HepG2 (cell line): ENCODE data around the gene NUTF2. TPM values are rescaled to one million over a fixed set of nuclear protein-coding genes. Genes with fewer than 3 reads are reported as not detected.

Experiments
- CHD2 ChIP-seq: IDR thresholded peaks from 2 replicates; pipeline ENCODE4 v1.6.1; 2011; ENCODE audit warnings: low read depth, low read length, improper control_type of control experiment
- DBP ChIP-seq: sonication (generic); formaldehyde crosslinking; IDR thresholded peaks from 2 replicates; pipeline ENCODE4 v1.4.0; 2020; ENCODE audit warnings: missing genetic modification reagents; ENCODE audit errors: not compliant biosample characterization
- ELF1 ChIP-seq: sonication (generic); formaldehyde crosslinking; IDR thresholded peaks from 2 replicates; pipeline ENCODE4 v1.4.0; 2020; ENCODE audit warnings: missing genetic modification reagents
- GZF1 ChIP-seq: sonication (generic); formaldehyde crosslinking; IDR thresholded peaks from 2 replicates; pipeline ENCODE4 v1.5.1; 2020; ENCODE audit warnings: mild to moderate bottlenecking, missing genetic modification reagents
- HCFC1 ChIP-seq: fragments of 150-350 bp; IDR thresholded peaks from 2 replicates; pipeline ENCODE4 v1.6.1; 2014; ENCODE audit warnings: low read depth, low read length
- HNRNPL ChIP-seq: fragments of 200-400 bp; formaldehyde crosslinking; IDR thresholded peaks from 2 replicates; pipeline ENCODE4 v1.6.1; 2017; ENCODE audit warnings: mild to moderate bottlenecking, low read depth, low read length
- HOXA9 ChIP-seq: sonication (generic); formaldehyde crosslinking; IDR thresholded peaks from 2 replicates; pipeline ENCODE4 v1.8.1; 2022; ENCODE audit warnings: missing genetic modification reagents, mild to moderate bottlenecking, moderate library complexity, borderline replicate concordance
- KAT7 ChIP-seq: IDR thresholded peaks from 2 replicates; pipeline ENCODE4 v1.6.1; 2018; ENCODE audit warnings: borderline replicate concordance, missing compliant biosample characterization
- NFIB ChIP-seq: sonication (generic); formaldehyde crosslinking; IDR thresholded peaks from 2 replicates; pipeline ENCODE4 v1.9.0; 2021; ENCODE audit warnings: missing genetic modification reagents, mild to moderate bottlenecking, borderline replicate concordance
- ONECUT2 ChIP-seq: sonication (generic); formaldehyde crosslinking; IDR thresholded peaks from 2 replicates; pipeline ENCODE4 v1.4.0; 2020; ENCODE audit warnings: missing genetic modification reagents
- POGK ChIP-seq: sonication (generic); formaldehyde crosslinking; conservative IDR thresholded peaks from 2 replicates; pipeline ENCODE4 v1.8.0; 2022; ENCODE audit warnings: mild to moderate bottlenecking, moderate library complexity, missing genetic modification reagents
- SNAPC5 ChIP-seq: sonication (generic); formaldehyde crosslinking; IDR thresholded peaks from 2 replicates; pipeline ENCODE4 v1.8.1; 2023; ENCODE audit warnings: mild to moderate bottlenecking, missing genetic modification reagents, borderline replicate concordance
- SOX5 ChIP-seq: IDR thresholded peaks from 2 replicates; pipeline ENCODE4 v1.6.1; 2016; ENCODE audit warnings: borderline replicate concordance
- ZNF12 ChIP-seq: sonication (generic); formaldehyde crosslinking; IDR thresholded peaks from 2 replicates; pipeline ENCODE4 v1.5.0; 2020; ENCODE audit warnings: missing genetic modification reagents
- ZNF326 ChIP-seq: sonication (generic); formaldehyde crosslinking; IDR thresholded peaks from 2 replicates; pipeline ENCODE4 v1.4.0; 2020; ENCODE audit warnings: missing genetic modification reagents, borderline replicate concordance
- ZNF496 ChIP-seq: sonication (generic); formaldehyde crosslinking; IDR thresholded peaks from 2 replicates; pipeline ENCODE4 v1.8.1; 2023; ENCODE audit warnings: mild to moderate bottlenecking, moderate library complexity, missing genetic modification reagents; ENCODE audit not compliant: insufficient replicate concordance
- ZNF629 ChIP-seq: sonication (generic); formaldehyde crosslinking; conservative IDR thresholded peaks from 2 replicates; pipeline ENCODE4 v1.5.0; 2020; ENCODE audit warnings: missing genetic modification reagents
- ZNF773 ChIP-seq: sonication (generic); formaldehyde crosslinking; IDR thresholded peaks from 2 replicates; pipeline ENCODE4 v1.4.0; 2020; ENCODE audit warnings: missing genetic modification reagents, borderline replicate concordance
- polyA plus RNA-seq, 8 experiments: library from polyadenylated mRNA; depleted of rRNA in 3 of 8; stranded (reverse) in 7 of 8; unstranded in 1 of 8; fragments of >200 nt; fragmentation: Illumina TruSeq in 4 of 8; extraction: Trizol in 4 of 8; gene quantifications; 2 replicates each; pipeline versions ENCODE4 v1.2.1 to v1.2.3, GENCODE V29; 2011 to 2016; ENCODE audit warnings: low read depth in 4 of 8, missing spikeins in 1 of 8, mixed read lengths in 1 of 8; ENCODE audit not compliant: insufficient read depth in 1 of 8
- total RNA-seq, 5 experiments: library from RNA; depleted of rRNA; stranded (reverse); fragments of >200 nt; fragmentation: Illumina TruSeq; extraction: Trizol; gene quantifications; 2 replicates each; pipeline ENCODE4 v1.2.3, GENCODE V29; 2016; ENCODE audit warnings: low read depth in 1 of 5
- TF ChIP-seq, protein P1 (sequence below): IDR thresholded peaks from 2 replicates; pipeline ENCODE4 v1.6.1; 2016; ENCODE audit warnings: mild to moderate bottlenecking
- TF ChIP-seq, protein P2 (sequence below): sonication (generic); formaldehyde crosslinking; IDR thresholded peaks from 2 replicates; pipeline ENCODE4 v1.4.0; 2020; ENCODE audit warnings: missing genetic modification reagents
- TF ChIP-seq, protein P3 (sequence below): sonication (generic); formaldehyde crosslinking; IDR thresholded peaks from 2 replicates; pipeline ENCODE4 v1.5.0; 2020; ENCODE audit warnings: missing genetic modification reagents
- TF ChIP-seq, protein P4 (sequence below): sonication (generic); formaldehyde crosslinking; IDR thresholded peaks from 2 replicates; pipeline ENCODE4 v1.4.0; 2020; ENCODE audit warnings: low read depth, mild to moderate bottlenecking, missing genetic modification reagents

The NUTF2 gene
- total and polyA plus RNA-seq, 2 of the 13 experiments (the other 11 are each of a cell fraction or from before 2014, with no cell fraction given) = 168 to 214 TPM

GRCh38 chr16:67857547-67858233 is 11.0 kb downstream of the NUTF2 start (continued):
- no peak for TF ChIP-seq ZNF629 (CRISPR knock-in tag)
- no peak for TF ChIP-seq SNAPC5 (CRISPR knock-in tag)
- TF ChIP-seq GZF1 = no peak
- TF ChIP-seq, protein P1, sequence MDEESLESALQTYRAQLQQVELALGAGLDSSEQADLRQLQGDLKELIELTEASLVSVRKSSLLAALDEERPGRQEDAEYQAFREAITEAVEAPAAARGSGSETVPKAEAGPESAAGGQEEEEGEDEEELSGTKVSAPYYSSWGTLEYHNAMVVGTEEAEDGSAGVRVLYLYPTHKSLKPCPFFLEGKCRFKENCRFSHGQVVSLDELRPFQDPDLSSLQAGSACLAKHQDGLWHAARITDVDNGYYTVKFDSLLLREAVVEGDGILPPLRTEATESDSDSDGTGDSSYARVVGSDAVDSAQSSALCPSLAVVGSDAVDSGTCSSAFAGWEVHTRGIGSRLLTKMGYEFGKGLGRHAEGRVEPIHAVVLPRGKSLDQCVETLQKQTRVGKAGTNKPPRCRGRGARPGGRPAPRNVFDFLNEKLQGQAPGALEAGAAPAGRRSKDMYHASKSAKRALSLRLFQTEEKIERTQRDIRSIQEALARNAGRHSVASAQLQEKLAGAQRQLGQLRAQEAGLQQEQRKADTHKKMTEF = peak; percentile 71
- TF ChIP-seq, protein P2, sequence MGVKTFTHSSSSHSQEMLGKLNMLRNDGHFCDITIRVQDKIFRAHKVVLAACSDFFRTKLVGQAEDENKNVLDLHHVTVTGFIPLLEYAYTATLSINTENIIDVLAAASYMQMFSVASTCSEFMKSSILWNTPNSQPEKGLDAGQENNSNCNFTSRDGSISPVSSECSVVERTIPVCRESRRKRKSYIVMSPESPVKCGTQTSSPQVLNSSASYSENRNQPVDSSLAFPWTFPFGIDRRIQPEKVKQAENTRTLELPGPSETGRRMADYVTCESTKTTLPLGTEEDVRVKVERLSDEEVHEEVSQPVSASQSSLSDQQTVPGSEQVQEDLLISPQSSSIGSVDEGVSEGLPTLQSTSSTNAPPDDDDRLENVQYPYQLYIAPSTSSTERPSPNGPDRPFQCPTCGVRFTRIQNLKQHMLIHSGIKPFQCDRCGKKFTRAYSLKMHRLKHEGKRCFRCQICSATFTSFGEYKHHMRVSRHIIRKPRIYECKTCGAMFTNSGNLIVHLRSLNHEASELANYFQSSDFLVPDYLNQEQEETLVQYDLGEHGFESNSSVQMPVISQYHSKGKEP (CRISPR knock-in tag) = no peak
- TF ChIP-seq KAT7 (CRISPR knock-in tag) = no peak
- no peak for TF ChIP-seq NFIB (CRISPR knock-in tag)
- no peak for TF ChIP-seq CHD2
- TF ChIP-seq POGK = 0 out of 2 replicates have a peak, but pooled peaks have one; percentile 36
- no peak for TF ChIP-seq ZNF12 (CRISPR knock-in tag)
- no peak for TF ChIP-seq ONECUT2 (CRISPR knock-in tag)
- TF ChIP-seq HOXA9 (CRISPR knock-in tag) = no peak
- no peak for TF ChIP-seq ZNF773 (CRISPR knock-in tag)
- TF ChIP-seq, protein P3, sequence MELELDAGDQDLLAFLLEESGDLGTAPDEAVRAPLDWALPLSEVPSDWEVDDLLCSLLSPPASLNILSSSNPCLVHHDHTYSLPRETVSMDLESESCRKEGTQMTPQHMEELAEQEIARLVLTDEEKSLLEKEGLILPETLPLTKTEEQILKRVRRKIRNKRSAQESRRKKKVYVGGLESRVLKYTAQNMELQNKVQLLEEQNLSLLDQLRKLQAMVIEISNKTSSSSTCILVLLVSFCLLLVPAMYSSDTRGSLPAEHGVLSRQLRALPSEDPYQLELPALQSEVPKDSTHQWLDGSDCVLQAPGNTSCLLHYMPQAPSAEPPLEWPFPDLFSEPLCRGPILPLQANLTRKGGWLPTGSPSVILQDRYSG (CRISPR knock-in tag) = no peak
- TF ChIP-seq DBP (CRISPR knock-in tag) = no peak
- no peak for TF ChIP-seq ZNF326 (CRISPR knock-in tag)
- TF ChIP-seq ZNF496 (CRISPR knock-in tag) = no peak
- no peak for TF ChIP-seq HCFC1
- TF ChIP-seq SOX5 (CRISPR knock-in tag) = peak; percentile 85; the same call in 1 of the 2 replicates
- TF ChIP-seq HNRNPL = no peak
- TF ChIP-seq ELF1 = no peak
- TF ChIP-seq, protein P4, sequence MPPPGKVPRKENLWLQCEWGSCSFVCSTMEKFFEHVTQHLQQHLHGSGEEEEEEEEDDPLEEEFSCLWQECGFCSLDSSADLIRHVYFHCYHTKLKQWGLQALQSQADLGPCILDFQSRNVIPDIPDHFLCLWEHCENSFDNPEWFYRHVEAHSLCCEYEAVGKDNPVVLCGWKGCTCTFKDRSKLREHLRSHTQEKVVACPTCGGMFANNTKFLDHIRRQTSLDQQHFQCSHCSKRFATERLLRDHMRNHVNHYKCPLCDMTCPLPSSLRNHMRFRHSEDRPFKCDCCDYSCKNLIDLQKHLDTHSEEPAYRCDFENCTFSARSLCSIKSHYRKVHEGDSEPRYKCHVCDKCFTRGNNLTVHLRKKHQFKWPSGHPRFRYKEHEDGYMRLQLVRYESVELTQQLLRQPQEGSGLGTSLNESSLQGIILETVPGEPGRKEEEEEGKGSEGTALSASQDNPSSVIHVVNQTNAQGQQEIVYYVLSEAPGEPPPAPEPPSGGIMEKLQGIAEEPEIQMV (CRISPR knock-in tag) = no peak
